Activated naive CD8-positive, alpha-beta T cell treated with anti-CD3 and anti-CD28 coated beads, Interleukin-2, amount 50 U/mL, for 24 hours (primary cell): ENCODE measurements around the gene TMEM139.
A peak's percentile ranks its signal among the peaks of the same experiment; 100 is the strongest.

ENCODE experiments used
- ATAC-seq: fragments of 150-1000 bp; cut with Tn5 transposase; one replicate; pipeline ENCODE4 v1.10.0; 2021
- DNase-seq: peaks from one replicate; pipeline ENCODE4 v3.0.0; 2021
- H3K27ac Mint-ChIP-seq: one replicate; pipeline ENCODE4 v1.8.0; 2021; ENCODE audit warnings: mild to moderate bottlenecking, mixed read lengths
- H3K27me3 Mint-ChIP-seq: one replicate; pipeline ENCODE4 v1.8.0; 2021; ENCODE audit warnings: mixed read lengths
- H3K36me3 Mint-ChIP-seq: one replicate; pipeline ENCODE4 v1.8.0; 2021; ENCODE audit warnings: low read depth, mixed read lengths
- H3K4me1 Mint-ChIP-seq: one replicate; pipeline ENCODE4 v1.8.0; 2021; ENCODE audit warnings: mixed read lengths
- H3K4me3 Mint-ChIP-seq: one replicate; pipeline ENCODE4 v1.8.0; 2021; ENCODE audit warnings: mild to moderate bottlenecking, moderate library complexity, mixed read lengths
- H3K9me3 Mint-ChIP-seq: one replicate; pipeline ENCODE4 v1.8.0; 2021; ENCODE audit warnings: mixed read lengths

Gene TMEM139

GRCh38 chr7:143284591-143285469 is at the start of gene TMEM139:
TSS of gene TMEM139 (plus strand) at chr7:143284958. CDS start at chr7:143285958, 1,000 bp downstream.
- no peak for ATAC-seq
- no peak for DNase-seq
- no peak within 1 kb of the TSS for H3K4me3 Mint-ChIP-seq

DNA sequence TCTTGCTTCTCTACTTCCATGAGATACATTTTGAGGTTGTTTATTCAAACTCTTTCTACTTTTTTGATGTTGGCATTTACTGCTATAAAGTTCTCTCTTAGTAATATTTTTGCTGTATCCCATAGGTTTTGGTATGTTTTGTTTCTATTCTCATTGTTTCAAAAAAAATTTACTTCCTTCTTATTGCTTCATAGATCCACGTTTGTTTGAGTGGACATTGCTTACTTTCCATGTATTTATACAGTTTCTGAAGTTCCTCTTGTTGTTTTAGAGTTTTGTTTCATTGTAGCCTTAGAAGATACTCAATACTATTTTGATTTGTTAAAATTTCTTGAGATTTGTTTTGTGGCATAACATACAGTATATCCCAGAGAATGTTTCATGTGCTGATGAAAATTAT is 49.2 kb upstream of the TMEM139 start:
- Mint-ChIP-seq H3K9me3 (peaks cover 16% of the 10 kb centered on the region), H3K27me3 (peaks cover 8% of the 10 kb centered on the region), H3K36me3 (peaks cover 4% of the 10 kb centered on the region), H3K27ac (no peak overlapping the region), H3K4me1 (peaks cover 4% of the 10 kb centered on the region), H3K4me3 (no peak overlapping the region)
- DNase-seq (no peak), ATAC-seq (no peak)

More at GRCh38 chr7:143284591-143285469, at the start of gene TMEM139:
- peaks cover 5% of the 10 kb centered on the region for H3K9me3 Mint-ChIP-seq
- no peak within 1 kb of the TSS for H3K27ac Mint-ChIP-seq
- peaks cover 11% of the 10 kb centered on the region for H3K36me3 Mint-ChIP-seq
- no peaks in the 10 kb centered on the region for H3K27me3 Mint-ChIP-seq
- peaks cover 50% of the 10 kb centered on the region for H3K4me1 Mint-ChIP-seq

DNA sequence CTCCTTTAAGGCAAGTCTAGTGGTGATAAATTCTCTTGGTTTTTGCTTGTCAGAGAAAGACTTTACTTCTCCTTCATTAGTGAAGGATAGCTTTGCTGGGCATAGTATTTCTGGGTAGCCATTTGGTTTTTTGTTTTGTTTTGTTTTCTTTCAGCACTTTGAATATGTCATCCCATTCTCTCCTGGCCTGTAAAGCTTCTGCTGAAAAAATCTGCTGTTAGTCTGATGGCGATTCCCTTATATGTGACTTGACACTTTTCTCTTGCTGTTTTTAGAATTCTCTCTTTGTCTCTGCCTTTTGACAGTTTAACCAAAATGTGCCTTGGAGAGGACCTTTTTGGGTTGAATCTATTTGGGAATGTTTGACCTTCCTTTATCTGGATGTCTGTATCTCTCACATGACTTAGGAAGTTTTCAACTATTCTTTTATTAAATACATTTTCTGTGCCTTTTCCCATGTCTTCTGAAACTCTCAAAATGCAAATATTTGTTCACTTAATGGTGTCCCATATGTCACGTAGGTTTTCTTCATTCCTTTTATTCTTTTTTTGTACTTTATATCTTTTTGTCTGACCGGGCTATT is 48.3 kb upstream of the TMEM139 start:
- ATAC-seq (no peak), DNase-seq (no peak)
- Mint-ChIP-seq H3K4me3 (no peak overlapping the region), H3K27ac (no peak overlapping the region), H3K9me3 (peaks cover 16% of the 10 kb centered on the region), H3K4me1 (peaks cover 9% of the 10 kb centered on the region), H3K27me3 (peaks cover 8% of the 10 kb centered on the region), H3K36me3 (peaks cover 4% of the 10 kb centered on the region)

DNA sequence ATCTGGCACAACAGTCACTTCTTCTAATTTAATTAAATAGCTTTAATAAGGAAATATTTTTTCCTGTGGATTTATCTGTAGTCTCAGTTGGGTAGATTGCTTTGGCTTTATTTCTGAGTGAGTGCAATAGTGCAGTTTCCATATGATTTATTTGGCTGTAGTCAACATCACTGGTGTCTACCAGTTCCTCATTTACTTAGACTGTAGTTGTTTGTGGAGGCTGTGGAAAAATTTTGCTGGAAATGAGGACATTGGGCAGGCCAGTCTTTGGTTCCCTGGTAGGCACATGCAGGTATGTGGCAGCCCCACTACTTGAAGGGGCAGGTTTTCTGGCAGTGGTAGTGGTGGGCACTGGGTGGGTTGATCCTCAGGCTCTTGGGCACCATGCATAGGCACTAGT is 47.4 kb upstream of the TMEM139 start:
- ATAC-seq, result no peak
- Mint-ChIP-seq H3K4me1 (peaks cover 9% of the 10 kb centered on the region), H3K9me3 (peaks cover 16% of the 10 kb centered on the region), H3K27ac (no peak overlapping the region), H3K36me3 (peaks cover 4% of the 10 kb centered on the region), H3K27me3 (peaks cover 8% of the 10 kb centered on the region), H3K4me3 (no peak overlapping the region)
- DNase-seq, result no peak

- peaks cover 8% of the 10 kb centered on the region for H3K27me3 Mint-ChIP-seq
- no peak for ATAC-seq
- DNase-seq, result no peak
- H3K9me3 Mint-ChIP-seq, result peaks cover 16% of the 10 kb centered on the region
- H3K4me3 Mint-ChIP-seq, result no peak overlapping the region
- no peak overlapping the region for H3K27ac Mint-ChIP-seq
- peaks cover 9% of the 10 kb centered on the region for H3K4me1 Mint-ChIP-seq
- peaks cover 4% of the 10 kb centered on the region for H3K36me3 Mint-ChIP-seq
Observed at GRCh38 chr7:143238289-143238980, 46.3 kb upstream of the TMEM139 start.

DNA sequence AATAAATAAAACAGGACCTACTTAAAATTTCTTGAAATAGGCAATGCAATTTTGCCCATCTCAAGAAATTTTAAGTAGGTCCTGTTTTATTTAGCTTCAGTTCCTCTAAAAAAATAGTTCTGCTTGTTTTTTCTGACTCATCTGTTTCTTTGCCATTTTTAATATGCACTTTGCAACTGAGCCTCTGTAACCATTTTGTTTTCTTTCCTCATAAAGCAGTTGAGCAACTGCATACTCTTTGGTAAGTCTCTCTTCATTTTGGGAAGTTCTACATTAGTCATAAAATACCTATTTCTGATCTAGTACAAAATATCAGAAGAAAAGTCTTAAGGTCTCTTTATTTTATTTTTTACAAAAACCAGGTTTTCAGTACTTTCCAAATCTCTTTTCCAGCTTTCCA is 44.9 kb upstream of the TMEM139 start:
- H3K27me3 Mint-ChIP-seq, result peaks cover 8% of the 10 kb centered on the region
- H3K36me3 Mint-ChIP-seq, result peaks cover 4% of the 10 kb centered on the region
- no peak overlapping the region for H3K4me3 Mint-ChIP-seq
- H3K27ac Mint-ChIP-seq, result no peak overlapping the region
- no peak for ATAC-seq
- H3K4me1 Mint-ChIP-seq, result peaks cover 19% of the 10 kb centered on the region
- DNase-seq, result no peak
- H3K9me3 Mint-ChIP-seq, result peaks cover 16% of the 10 kb centered on the region

DNA sequence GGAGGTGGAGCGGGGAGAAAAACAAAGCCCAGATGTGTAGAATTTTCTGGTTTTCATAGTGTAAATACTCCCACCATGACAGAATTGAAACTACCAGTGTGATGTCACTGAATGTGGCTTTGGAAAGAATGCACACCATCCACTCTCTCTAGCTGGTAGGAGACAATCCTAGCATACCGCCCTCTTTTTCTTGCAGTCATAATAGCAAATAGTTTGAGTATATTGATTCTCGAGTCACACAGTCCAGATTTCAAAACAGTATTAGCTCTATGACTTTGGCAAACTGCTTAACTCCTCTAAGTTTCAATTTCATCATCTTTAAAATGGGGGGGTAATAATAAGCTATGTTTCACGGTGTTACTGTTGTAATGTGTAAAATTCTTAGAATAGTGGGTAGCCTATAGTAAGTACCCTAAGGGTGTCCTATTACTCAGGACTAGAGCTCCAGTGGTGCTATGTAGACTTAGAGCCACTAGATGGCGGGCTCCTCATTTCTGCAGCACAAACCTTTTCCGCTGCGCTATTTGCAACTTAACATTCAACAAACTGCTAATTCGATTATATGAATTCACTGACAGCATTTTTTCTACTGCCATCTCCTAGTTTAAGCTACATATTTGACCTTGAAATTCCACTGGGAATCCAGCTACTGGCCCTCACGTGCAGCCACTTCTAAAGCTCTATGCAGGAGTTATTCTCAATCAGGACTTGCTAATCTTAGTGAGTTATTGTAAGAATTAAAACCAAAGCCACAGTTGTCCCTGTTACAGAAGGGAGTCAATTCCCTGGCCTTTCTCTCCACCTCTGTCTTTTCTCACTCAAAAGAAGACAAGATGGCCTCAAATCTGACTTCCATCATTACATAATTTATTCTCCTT is 44.2 kb upstream of the TMEM139 start:
- no peak overlapping the region for H3K27ac Mint-ChIP-seq
- peaks cover 16% of the 10 kb centered on the region for H3K9me3 Mint-ChIP-seq
- peak; percentile 64 for DNase-seq
- H3K36me3 Mint-ChIP-seq, result peaks cover 4% of the 10 kb centered on the region
- H3K27me3 Mint-ChIP-seq, result peaks cover 8% of the 10 kb centered on the region
- H3K4me3 Mint-ChIP-seq, result no peak overlapping the region
- ATAC-seq, result peak; percentile 84
- peaks cover 25% of the 10 kb centered on the region for H3K4me1 Mint-ChIP-seq

DNA sequence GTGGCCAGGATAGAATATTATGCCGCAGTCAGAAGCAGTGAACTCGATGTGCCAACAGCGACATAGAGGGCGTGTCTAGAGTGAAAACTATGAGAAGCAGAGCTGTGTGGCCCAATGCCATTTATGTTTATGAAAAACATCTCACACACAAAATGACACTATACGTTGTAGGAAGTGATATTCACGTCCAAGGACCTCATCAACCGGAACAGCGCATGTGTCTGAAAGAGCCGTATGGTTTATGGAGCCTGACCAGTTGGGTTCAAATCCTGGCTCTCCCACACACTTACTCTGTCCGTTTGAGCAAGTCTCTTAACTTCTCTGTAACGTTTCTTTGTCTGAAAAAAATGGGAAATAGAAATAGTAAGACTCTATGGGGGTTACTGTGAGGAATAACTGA is 42.5 kb upstream of the TMEM139 start:
- Mint-ChIP-seq H3K36me3 (no peaks in the 10 kb centered on the region), H3K9me3 (peaks cover 2% of the 10 kb centered on the region), H3K27ac (no peak overlapping the region), H3K4me1 (peaks cover 41% of the 10 kb centered on the region), H3K4me3 (no peak overlapping the region), H3K27me3 (no peaks in the 10 kb centered on the region)
- ATAC-seq (no peak), DNase-seq (no peak)

DNA sequence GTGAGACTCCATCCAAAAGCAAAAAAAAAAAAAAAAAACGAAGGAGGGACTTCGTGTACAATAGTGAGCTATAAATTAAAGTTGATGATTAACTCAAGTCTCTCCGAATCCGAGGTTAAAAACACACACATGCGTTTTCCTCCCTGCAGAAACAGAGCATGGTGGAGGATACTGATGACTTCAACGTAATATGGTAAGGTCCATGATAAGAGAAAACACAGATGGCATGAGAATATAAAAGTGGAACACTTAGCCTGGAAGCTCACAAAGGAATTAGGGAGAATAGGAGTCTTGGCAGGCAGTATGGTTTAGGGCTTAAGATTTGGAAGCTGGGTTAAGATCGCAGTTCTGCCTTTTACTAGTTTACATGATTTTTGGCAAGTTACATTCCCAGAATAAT is 41.6 kb upstream of the TMEM139 start:
- Mint-ChIP-seq H3K4me3 (no peak overlapping the region), H3K27ac (no peak overlapping the region), H3K4me1 (peaks cover 44% of the 10 kb centered on the region), H3K27me3 (no peaks in the 10 kb centered on the region), H3K9me3 (no peaks in the 10 kb centered on the region), H3K36me3 (no peaks in the 10 kb centered on the region)
- DNase-seq (no peak), ATAC-seq (no peak)

DNA sequence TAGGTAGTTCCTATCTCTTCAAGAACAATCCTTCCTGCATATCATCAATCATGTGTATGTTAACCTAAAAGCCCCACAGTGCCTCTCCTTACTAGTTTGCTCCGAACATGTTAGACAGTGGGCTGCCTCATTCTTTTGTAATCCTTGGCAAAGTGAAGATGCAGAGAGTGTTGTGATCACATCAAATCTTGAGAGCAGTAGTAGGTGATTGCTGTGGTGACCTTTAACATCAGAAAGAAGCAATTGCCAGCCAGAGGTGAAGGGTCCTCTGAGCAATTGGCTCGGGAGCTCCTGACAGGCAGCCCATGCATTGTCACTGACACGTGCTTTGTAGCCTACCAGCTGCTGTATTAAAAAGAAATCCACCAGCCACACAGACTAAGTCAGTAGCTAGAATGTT is 41.1 kb upstream of the TMEM139 start:
- H3K9me3 Mint-ChIP-seq, result no peaks in the 10 kb centered on the region
- no peaks in the 10 kb centered on the region for H3K27me3 Mint-ChIP-seq
- no peak overlapping the region for H3K27ac Mint-ChIP-seq
- ATAC-seq (no peak), DNase-seq (no peak)
- no peak overlapping the region for H3K4me3 Mint-ChIP-seq
- no peaks in the 10 kb centered on the region for H3K36me3 Mint-ChIP-seq
- H3K4me1 Mint-ChIP-seq, result peaks cover 47% of the 10 kb centered on the region

GRCh38 chr7:143244321-143244720 is 40.4 kb upstream of the TMEM139 start:
- H3K36me3 Mint-ChIP-seq, result peaks cover 2% of the 10 kb centered on the region
- H3K4me3 Mint-ChIP-seq, result no peak overlapping the region
- peaks cover 3% of the 10 kb centered on the region for H3K9me3 Mint-ChIP-seq
- no peaks in the 10 kb centered on the region for H3K27me3 Mint-ChIP-seq
- peaks cover 52% of the 10 kb centered on the region for H3K4me1 Mint-ChIP-seq
- no peak for DNase-seq
- H3K27ac Mint-ChIP-seq, result no peak overlapping the region
- ATAC-seq, result no peak

- Mint-ChIP-seq H3K27ac (no peak overlapping the region), H3K4me3 (no peak overlapping the region), H3K9me3 (peaks cover 8% of the 10 kb centered on the region), H3K4me1 (peaks cover 59% of the 10 kb centered on the region), H3K36me3 (peaks cover 2% of the 10 kb centered on the region), H3K27me3 (no peaks in the 10 kb centered on the region)
- peak; percentile 44 for ATAC-seq
- DNase-seq, result no peak
Observed at GRCh38 chr7:143245123-143245522, 39.6 kb upstream of the TMEM139 start.

GRCh38 chr7:143247372-143247771 is 37.4 kb upstream of the TMEM139 start:
- no peak for ATAC-seq
- H3K27ac Mint-ChIP-seq, result no peak overlapping the region

GRCh38 chr7:143248761-143249354 is 35.9 kb upstream of the TMEM139 start:
- Mint-ChIP-seq H3K27me3 (no peaks in the 10 kb centered on the region), H3K27ac (no peak overlapping the region), H3K9me3 (peaks cover 20% of the 10 kb centered on the region), H3K36me3 (peaks cover 7% of the 10 kb centered on the region), H3K4me1 (peaks cover 73% of the 10 kb centered on the region), H3K4me3 (no peak overlapping the region)
- no peak for DNase-seq
- ATAC-seq, result no peak

More at GRCh38 chr7:143247372-143247771, 37.4 kb upstream of the TMEM139 start:
- no peak for DNase-seq
- Mint-ChIP-seq H3K9me3 (peaks cover 9% of the 10 kb centered on the region), H3K4me1 (peaks cover 72% of the 10 kb centered on the region), H3K36me3 (peaks cover 2% of the 10 kb centered on the region), H3K4me3 (no peak overlapping the region), H3K27me3 (no peaks in the 10 kb centered on the region)
